HepG2 (cell line): ENCODE results near the gene SHISAL1. TPM values are rescaled to one million over a fixed set of nuclear protein-coding genes. Genes with fewer than 3 reads are reported as not detected.

ENCODE experiments used
- ATAC-seq: fragments of 200-7000 bp; cut with Tn5 transposase; 3 replicates; pipeline ENCODE4 v1.9.1; 2020; ENCODE audit warnings: mild to moderate bottlenecking, moderate library complexity
- BruUV-seq: library from RNA; stranded (reverse); fragments of 400-500 nt; replicated peaks from 2 replicates; lab custom pipeline; 2021; lab: Mats Ljungman, UMichigan
- CTCF ChIA-PET: fragments of 300-600 bp; formaldehyde crosslinking; extraction: SDS; loops from one replicate; lab custom pipeline; 2021; ENCODE audit warnings: low total read pairs, inconsistent platforms, low intra/inter-chr PET ratio; lab: Yijun Ruan, JAX
- POLR2A ChIA-PET: fragments of 350-600 bp; sonication (Branson Sonifier 250); formaldehyde crosslinking; loops from one replicate; lab custom pipeline; 2020; ENCODE audit warnings: antibody characterized with exemption, inconsistent platforms; lab: Yijun Ruan, JAX
- DNase-seq: peaks from one replicate; pipeline ENCODE4 v3.0.0-alpha.2; 2015; ENCODE audit warnings: low spot score
- FAIRE-seq: peaks from 3 replicates; lab custom pipeline; 2011; peaks lifted over from hg19 to GRCh38; lab: Jason Lieb, UNC
- H2AFZ ChIP-seq: one replicate; pipeline ENCODE4 v1.6.1; 2011; ENCODE audit warnings: low read length, inconsistent platforms
- H3K27ac ChIP-seq: fragments of 300-600 bp; 3 replicates; pipeline ENCODE4 v1.8.0; 2011; ENCODE audit warnings: mixed run types, mild to moderate bottlenecking, mixed read lengths, low read length, inconsistent platforms; ENCODE audit not compliant: insufficient read depth; ENCODE audit errors: extremely low read length
- H3K27me3 ChIP-seq, 2 experiments: fragments of 200-600 bp in 1 of 2; 2 replicates in 1 of 2; 3 replicates in 1 of 2; pipeline versions ENCODE4 v1.6.0 to v1.8.0; 2011; ENCODE audit warnings: low read length in 2 of 2, mild to moderate bottlenecking in 2 of 2, moderate library complexity in 2 of 2, inconsistent platforms in 1 of 2; ENCODE audit not compliant: insufficient read depth in 2 of 2, control insufficient read depth in 1 of 2
- H3K36me3 ChIP-seq, 2 experiments: fragments of 200-600 bp in 1 of 2; replicated peaks in 1 of 2; 2 replicates in 1 of 2; 3 replicates in 1 of 2; pipeline versions ENCODE4 v1.5.1 to v1.8.0; 2011; ENCODE audit warnings: low read length in 2 of 2, inconsistent platforms in 1 of 2; ENCODE audit not compliant: insufficient read depth in 2 of 2, control insufficient read depth in 1 of 2
- H3K4me1 ChIP-seq: 2 replicates; pipeline ENCODE4 v1.5.1; 2012; ENCODE audit warnings: low read length, inconsistent platforms; ENCODE audit not compliant: insufficient read depth
- H3K4me2 ChIP-seq: 2 replicates; pipeline ENCODE4 v1.6.0; 2011; ENCODE audit warnings: low read depth, low read length, inconsistent platforms
- H3K4me3 ChIP-seq, 3 experiments: fragments of 200-600 bp in 1 of 3; sonication (generic), shearing (Covaris generic) in 1 of 3; replicated peaks in 1 of 3; 2 replicates each; pipeline ENCODE4 v1.5.1; 2011 to 2016; ENCODE audit warnings: low read length in 3 of 3, inconsistent platforms in 2 of 3, low read depth in 2 of 3, mild to moderate bottlenecking in 2 of 3, control low read depth in 1 of 3, mixed read lengths in 1 of 3; ENCODE audit not compliant: insufficient read depth in 1 of 3
- H3K79me2 ChIP-seq: one replicate; pipeline ENCODE4 v1.6.1; 2011; ENCODE audit warnings: low read length, inconsistent platforms; ENCODE audit not compliant: insufficient read depth
- H3K9ac ChIP-seq: 2 replicates; pipeline ENCODE4 v1.6.0; 2011; ENCODE audit warnings: mild to moderate bottlenecking, low read depth, low read length, inconsistent platforms; ENCODE audit not compliant: insufficient read depth
- H3K9me3 ChIP-seq: 2 replicates; pipeline ENCODE4 v1.5.1; 2012; ENCODE audit warnings: mild to moderate bottlenecking, low read length
- H4K20me1 ChIP-seq: 2 replicates; pipeline ENCODE4 v1.6.0; 2011; ENCODE audit warnings: inconsistent platforms, mild to moderate bottlenecking, low read length, moderate library complexity; ENCODE audit not compliant: insufficient read depth
- AHR ChIP-seq: IDR thresholded peaks from 2 replicates; pipeline ENCODE4 v1.6.1; 2018; ENCODE audit warnings: missing genetic modification reagents, missing compliant biosample characterization
- EEA1 ChIP-seq: sonication (generic); formaldehyde crosslinking; IDR thresholded peaks from 2 replicates; pipeline ENCODE4 v1.5.1; 2020; ENCODE audit warnings: mild to moderate bottlenecking, missing genetic modification reagents, borderline replicate concordance
- HIVEP1 ChIP-seq: sonication (generic); formaldehyde crosslinking; IDR thresholded peaks from 2 replicates; pipeline ENCODE4 v1.4.0; 2020; ENCODE audit warnings: mild to moderate bottlenecking, missing genetic modification reagents
- JDP2 ChIP-seq: sonication (generic); formaldehyde crosslinking; IDR thresholded peaks from 2 replicates; pipeline ENCODE4 v1.8.1; 2022; ENCODE audit warnings: missing genetic modification reagents, borderline replicate concordance
- NFIC ChIP-seq: IDR thresholded peaks from 2 replicates; pipeline ENCODE4 v1.6.1; 2012; ENCODE audit warnings: mild to moderate bottlenecking, low read length, inconsistent platforms
- PHF8 ChIP-seq: sonication (generic); formaldehyde crosslinking; IDR thresholded peaks from 2 replicates; pipeline ENCODE4 v1.5.0; 2020; ENCODE audit warnings: missing genetic modification reagents
- TCF12 ChIP-seq, 2 experiments: fragments of 450-650 bp in 1 of 2; sonication (generic) in 1 of 2; formaldehyde crosslinking in 1 of 2; IDR thresholded peaks; 2 replicates each; pipeline versions ENCODE4 v1.6.1 to v1.8.0; 2017 to 2022; ENCODE audit warnings: antibody characterized with exemption in 1 of 2, mild to moderate bottlenecking in 1 of 2, missing genetic modification reagents in 1 of 2, moderate library complexity in 1 of 2
- ZFYVE20 ChIP-seq: sonication (generic); formaldehyde crosslinking; IDR thresholded peaks from 2 replicates; pipeline ENCODE4 v1.8.0; 2023; ENCODE audit warnings: low read depth, mild to moderate bottlenecking, moderate library complexity, missing genetic modification reagents, borderline replicate concordance
- ZNF768 ChIP-seq: sonication (generic); formaldehyde crosslinking; IDR thresholded peaks from 2 replicates; pipeline ENCODE4 v1.4.0; 2020; ENCODE audit warnings: missing genetic modification reagents
- WGBS: methylation state at CpG from one replicate; pipeline ENCODE4 v1.1.6; 2017; ENCODE audit warnings: low lambda C conversion rate; 5-methylcytosine and 5-hydroxymethylcytosine counted together
- in situ Hi-C: cut with HindIII; loops from 2 replicates; pipeline ENCODE4 v1.10.0; 2017; ENCODE audit warnings: low pct_unique_long_range_greater_than_20kb; ENCODE audit not compliant: extremely low pct_ligation_motif_present
- intact Hi-C: fragments of 100-400 bp; cut with micrococcal nuclease; formaldehyde crosslinking; loops from one replicate; pipeline ENCODE4 v1.10.0; 2022; ENCODE audit not compliant: unreplicated experiment
- polyA plus RNA-seq, 8 experiments: library from polyadenylated mRNA; depleted of rRNA in 3 of 8; stranded (reverse) in 7 of 8; unstranded in 1 of 8; fragments of >200 nt; fragmentation: Illumina TruSeq in 4 of 8; extraction: Trizol in 4 of 8; gene quantifications; 2 replicates each; pipeline versions ENCODE4 v1.2.1 to v1.2.3, GENCODE V29; 2011 to 2016; ENCODE audit warnings: low read depth in 4 of 8, missing spikeins in 1 of 8, mixed read lengths in 1 of 8; ENCODE audit not compliant: insufficient read depth in 1 of 8
- total RNA-seq, 5 experiments: library from RNA; depleted of rRNA; stranded (reverse); fragments of >200 nt; fragmentation: Illumina TruSeq; extraction: Trizol; gene quantifications; 2 replicates each; pipeline ENCODE4 v1.2.3, GENCODE V29; 2016; ENCODE audit warnings: low read depth in 1 of 5
- TF ChIP-seq, protein P1 (sequence below): sonication (generic); formaldehyde crosslinking; IDR thresholded peaks from 2 replicates; pipeline ENCODE4 v1.4.0; 2020; ENCODE audit warnings: missing genetic modification reagents
- TF ChIP-seq, protein P2 (sequence below): IDR thresholded peaks from 2 replicates; pipeline ENCODE4 v1.6.1; 2018; ENCODE audit warnings: missing genetic modification reagents, mild to moderate bottlenecking, missing compliant biosample characterization
- TF ChIP-seq, protein P3 (sequence below): sonication (generic); formaldehyde crosslinking; IDR thresholded peaks from 2 replicates; pipeline ENCODE4 v1.4.0; 2020; ENCODE audit warnings: mild to moderate bottlenecking, low read depth, missing genetic modification reagents
- TF ChIP-seq, protein P4 (sequence below): sonication (generic); formaldehyde crosslinking; conservative IDR thresholded peaks from 2 replicates; pipeline ENCODE4 v1.8.1; 2023; ENCODE audit warnings: missing genetic modification reagents

The SHISAL1 gene
- total and polyA plus RNA-seq, 2 of the 13 experiments (the other 11 are each of a cell fraction or from before 2014, with no cell fraction given): not detected

DNA sequence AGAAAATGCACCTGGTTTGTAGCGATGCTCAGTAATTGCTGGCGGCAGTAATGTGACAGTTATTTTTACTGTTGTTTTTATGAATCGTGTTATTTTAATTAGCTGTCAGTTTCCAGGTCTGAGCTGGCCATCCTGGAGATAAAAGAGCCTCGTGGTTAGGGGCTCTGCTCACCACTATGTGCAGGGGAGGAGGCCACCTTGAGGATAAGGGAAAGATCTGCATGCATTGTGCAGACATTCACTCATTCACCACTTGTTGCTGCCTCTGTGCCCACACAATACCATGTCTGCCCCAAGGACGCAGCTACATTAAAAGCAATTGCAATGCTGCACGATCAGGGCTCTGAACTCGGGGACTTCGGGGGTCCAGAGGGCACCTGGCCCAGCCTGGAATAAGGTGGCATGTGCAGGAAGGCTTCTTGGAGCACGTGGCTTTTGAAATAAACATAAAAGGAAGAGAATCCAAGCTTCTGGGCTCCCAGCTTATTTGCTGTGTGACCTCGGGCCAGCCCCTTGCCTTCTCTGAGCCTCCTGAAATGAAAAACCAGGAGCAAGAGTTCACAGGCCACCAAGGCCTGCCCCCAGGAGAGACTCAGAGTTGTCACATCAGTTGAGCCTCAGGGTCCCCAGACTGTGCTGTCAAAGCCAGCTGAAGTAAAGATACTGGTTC lies 44.7 kb upstream of the SHISAL1 start:
- in situ Hi-C loops: loop anchor here (10.0 kb wide), 1 partner anchor 267 kb away; no protein-coding TSS in a partner anchor
- no peak for TF ChIP-seq JDP2 (CRISPR knock-in tag)
- TF ChIP-seq ZNF768 (CRISPR knock-in tag): peak; percentile 92
- TF ChIP-seq, all 625 proteins: peak for 1
- FAIRE-seq (no peak), DNase-seq (no peak), ATAC-seq (no peak)
- no peak overlapping the region for H3K4me2 ChIP-seq
- 19% methylated on average over 10 of the region's 10 CpGs for WGBS
- H3K9ac ChIP-seq: no peak overlapping the region
- H3K27me3 ChIP-seq: peaks cover 7 to 45% of the 10 kb centered on the region in 2 experiments; a peak in 4 of 5 replicates
- H3K4me3 ChIP-seq: no peak overlapping the region
- no peaks in the 10 kb centered on the region for H3K4me1 ChIP-seq
- CTCF ChIA-PET: no interaction called here
- BruUV-seq: no TSS peak
- no peak overlapping the region for H2AFZ ChIP-seq
- intact Hi-C loops: no loop called here
- POLR2A ChIA-PET: no interaction called here
- no peak overlapping the region for H3K27ac ChIP-seq
- no peaks in the 10 kb centered on the region for H4K20me1 ChIP-seq
- H3K79me2 ChIP-seq: no peaks in the 10 kb centered on the region
- H3K9me3 ChIP-seq: no peaks in the 10 kb centered on the region
- no peaks in the 10 kb centered on the region for H3K36me3 ChIP-seq

DNA sequence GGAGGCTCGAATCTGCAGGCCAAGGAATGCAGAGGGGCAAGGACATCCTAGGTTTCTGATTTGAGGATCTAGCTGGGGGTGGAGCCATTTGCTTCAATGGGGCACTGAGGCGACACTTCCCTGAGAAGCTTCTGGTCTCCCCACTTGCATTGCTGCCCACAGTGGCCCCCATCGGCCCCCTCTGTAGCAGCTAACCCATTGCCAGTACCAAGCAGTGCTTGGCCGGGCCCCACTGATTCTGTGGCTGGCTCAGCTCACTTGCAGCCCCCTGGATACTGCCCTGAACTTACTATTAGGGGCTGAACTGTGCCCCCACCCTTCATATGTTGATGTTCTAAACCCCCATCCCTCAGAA lies 42.9 kb upstream of the SHISAL1 start:
- no peaks in the 10 kb centered on the region for H3K36me3 ChIP-seq
- intact Hi-C loops (no loop called here), in situ Hi-C loops (loop anchor here (10.0 kb wide), 1 partner anchor 269 kb away; no protein-coding TSS in a partner anchor)
- H3K79me2 ChIP-seq: no peaks in the 10 kb centered on the region
- FAIRE-seq (no peak), ATAC-seq (no peak), DNase-seq (no peak)
- no TSS peak for BruUV-seq
- H3K27me3 ChIP-seq: peaks cover 5 to 42% of the 10 kb centered on the region in 2 experiments; a peak in 4 of 5 replicates
- H4K20me1 ChIP-seq: no peaks in the 10 kb centered on the region
- H3K27ac ChIP-seq: no peak overlapping the region
- no peak overlapping the region for H3K4me2 ChIP-seq
- no peak overlapping the region for H2AFZ ChIP-seq
- no peaks in the 10 kb centered on the region for H3K9me3 ChIP-seq
- ChIA-PET POLR2A (no interaction called here), CTCF (no interaction called here)
- H3K9ac ChIP-seq: no peak overlapping the region
- H3K4me1 ChIP-seq: no peaks in the 10 kb centered on the region
- H3K4me3 ChIP-seq: no peak overlapping the region
- WGBS: 0% methylated on average over 1 of the region's 4 CpGs
- TF ChIP-seq HIVEP1 (CRISPR knock-in tag) (no peak), TCF12 (IDR thresholded peaks at IDR 0.05) (no peak), TCF12 (CRISPR knock-in tag; IDR thresholded peaks at IDR 0.05) (no peak), EEA1 (CRISPR knock-in tag) (no peak), ZFYVE20 (no peak), PHF8 (CRISPR knock-in tag) (no peak), NFIC (no peak), AHR (CRISPR knock-in tag) (no peak)
- TF ChIP-seq, protein P1, sequence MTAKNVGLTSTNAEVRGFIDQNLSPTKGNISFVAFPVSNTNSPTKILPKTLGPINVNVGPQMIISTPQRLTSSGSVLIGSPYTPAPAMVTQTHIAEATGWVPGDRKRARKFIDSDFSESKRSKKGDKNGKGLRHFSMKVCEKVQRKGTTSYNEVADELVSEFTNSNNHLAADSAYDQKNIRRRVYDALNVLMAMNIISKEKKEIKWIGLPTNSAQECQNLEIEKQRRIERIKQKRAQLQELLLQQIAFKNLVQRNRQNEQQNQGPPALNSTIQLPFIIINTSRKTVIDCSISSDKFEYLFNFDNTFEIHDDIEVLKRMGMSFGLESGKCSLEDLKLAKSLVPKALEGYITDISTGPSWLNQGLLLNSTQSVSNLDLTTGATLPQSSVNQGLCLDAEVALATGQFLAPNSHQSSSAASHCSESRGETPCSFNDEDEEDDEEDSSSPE (CRISPR knock-in tag): no peak
- TF ChIP-seq, protein P2, sequence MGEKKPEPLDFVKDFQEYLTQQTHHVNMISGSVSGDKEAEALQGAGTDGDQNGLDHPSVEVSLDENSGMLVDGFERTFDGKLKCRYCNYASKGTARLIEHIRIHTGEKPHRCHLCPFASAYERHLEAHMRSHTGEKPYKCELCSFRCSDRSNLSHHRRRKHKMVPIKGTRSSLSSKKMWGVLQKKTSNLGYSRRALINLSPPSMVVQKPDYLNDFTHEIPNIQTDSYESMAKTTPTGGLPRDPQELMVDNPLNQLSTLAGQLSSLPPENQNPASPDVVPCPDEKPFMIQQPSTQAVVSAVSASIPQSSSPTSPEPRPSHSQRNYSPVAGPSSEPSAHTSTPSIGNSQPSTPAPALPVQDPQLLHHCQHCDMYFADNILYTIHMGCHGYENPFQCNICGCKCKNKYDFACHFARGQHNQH (CRISPR knock-in tag): no peak
- TF ChIP-seq, protein P3, sequence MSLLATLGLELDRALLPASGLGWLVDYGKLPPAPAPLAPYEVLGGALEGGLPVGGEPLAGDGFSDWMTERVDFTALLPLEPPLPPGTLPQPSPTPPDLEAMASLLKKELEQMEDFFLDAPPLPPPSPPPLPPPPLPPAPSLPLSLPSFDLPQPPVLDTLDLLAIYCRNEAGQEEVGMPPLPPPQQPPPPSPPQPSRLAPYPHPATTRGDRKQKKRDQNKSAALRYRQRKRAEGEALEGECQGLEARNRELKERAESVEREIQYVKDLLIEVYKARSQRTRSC (CRISPR knock-in tag): no peak
- TF ChIP-seq, protein P4, sequence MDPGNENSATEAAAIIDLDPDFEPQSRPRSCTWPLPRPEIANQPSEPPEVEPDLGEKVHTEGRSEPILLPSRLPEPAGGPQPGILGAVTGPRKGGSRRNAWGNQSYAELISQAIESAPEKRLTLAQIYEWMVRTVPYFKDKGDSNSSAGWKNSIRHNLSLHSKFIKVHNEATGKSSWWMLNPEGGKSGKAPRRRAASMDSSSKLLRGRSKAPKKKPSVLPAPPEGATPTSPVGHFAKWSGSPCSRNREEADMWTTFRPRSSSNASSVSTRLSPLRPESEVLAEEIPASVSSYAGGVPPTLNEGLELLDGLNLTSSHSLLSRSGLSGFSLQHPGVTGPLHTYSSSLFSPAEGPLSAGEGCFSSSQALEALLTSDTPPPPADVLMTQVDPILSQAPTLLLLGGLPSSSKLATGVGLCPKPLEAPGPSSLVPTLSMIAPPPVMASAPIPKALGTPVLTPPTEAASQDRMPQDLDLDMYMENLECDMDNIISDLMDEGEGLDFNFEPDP (CRISPR knock-in tag): no peak
